Trophoblast cell (in vitro differentiated cells and primary cell): ENCODE measurements around the gene WNT4. TPM values are rescaled to one million over a fixed set of nuclear protein-coding genes. Genes with fewer than 3 reads are reported as not detected.
A peak's percentile ranks its signal among the peaks of the same experiment; 100 is the strongest.

Experiments
- DNase-seq, 2 donors: peaks; one replicate each; pipeline ENCODE4 v3.0.0-alpha.2; 2016
- H2AFZ ChIP-seq: 2 replicates; pipeline ENCODE4 v1.6.1; 2013; ENCODE audit warnings: low read length, moderate library complexity, mild to moderate bottlenecking; ENCODE audit not compliant: insufficient read depth, poor library complexity
- H2AK5ac ChIP-seq: 2 replicates; pipeline ENCODE4 v1.6.1; 2013; ENCODE audit warnings: mild to moderate bottlenecking, low read length
- H2BK120ac ChIP-seq: 2 replicates; pipeline ENCODE4 v1.6.1; 2013; ENCODE audit warnings: low read length, mild to moderate bottlenecking, moderate library complexity; ENCODE audit not compliant: insufficient read depth, poor library complexity
- H2BK12ac ChIP-seq: 2 replicates; pipeline ENCODE4 v1.6.1; 2013; ENCODE audit warnings: mild to moderate bottlenecking, low read length, moderate library complexity
- H2BK5ac ChIP-seq: 2 replicates; pipeline ENCODE4 v1.6.1; 2013; ENCODE audit warnings: low read length, low read depth, moderate library complexity, mild to moderate bottlenecking; ENCODE audit not compliant: poor library complexity
- H3K14ac ChIP-seq: 2 replicates; pipeline ENCODE4 v1.6.1; 2013; ENCODE audit warnings: mild to moderate bottlenecking, low read length
- H3K18ac ChIP-seq: 2 replicates; pipeline ENCODE4 v1.6.1; 2013; ENCODE audit warnings: mild to moderate bottlenecking, low read length
- H3K23ac ChIP-seq: 2 replicates; pipeline ENCODE4 v1.6.1; 2013; ENCODE audit warnings: low read length
- H3K27ac ChIP-seq: 2 replicates; pipeline ENCODE4 v1.5.1; 2013; ENCODE audit warnings: low read depth, mild to moderate bottlenecking, inconsistent platforms, low read length, moderate library complexity
- H3K27me3 ChIP-seq: 2 replicates; pipeline ENCODE4 v1.6.1; 2013; ENCODE audit warnings: inconsistent platforms, mild to moderate bottlenecking, low read length, moderate library complexity; ENCODE audit not compliant: insufficient read depth
- H3K36me3 ChIP-seq, 2 experiments: 1 replicate in 1 of 2; 2 replicates in 1 of 2; pipeline ENCODE4 v1.6.1; 2013; ENCODE audit warnings: low read length in 2 of 2, mild to moderate bottlenecking in 2 of 2, moderate library complexity in 1 of 2; ENCODE audit not compliant: insufficient read depth in 2 of 2, control insufficient read depth in 1 of 2
- H3K4ac ChIP-seq: 2 replicates; pipeline ENCODE4 v1.6.1; 2013; ENCODE audit warnings: low read depth, mild to moderate bottlenecking, low read length, moderate library complexity
- H3K4me1 ChIP-seq, 2 experiments: 1 replicate in 1 of 2; 2 replicates in 1 of 2; pipeline ENCODE4 v1.6.1; 2013; ENCODE audit warnings: low read length in 2 of 2, mild to moderate bottlenecking in 2 of 2, moderate library complexity in 1 of 2; ENCODE audit not compliant: insufficient read depth in 2 of 2, control insufficient read depth in 1 of 2
- H3K4me2 ChIP-seq: 2 replicates; pipeline ENCODE4 v1.6.1; 2013; ENCODE audit warnings: inconsistent platforms, mild to moderate bottlenecking, low read length, moderate library complexity
- H3K4me3 ChIP-seq: 2 replicates; pipeline ENCODE4 v1.5.1; 2013; ENCODE audit warnings: mild to moderate bottlenecking, low read depth, low read length, inconsistent platforms
- H3K79me1 ChIP-seq: one replicate; pipeline ENCODE4 v1.6.1; 2013; ENCODE audit warnings: low read length
- H3K79me2 ChIP-seq: 2 replicates; pipeline ENCODE4 v1.6.1; 2013; ENCODE audit warnings: low read length, mild to moderate bottlenecking; ENCODE audit not compliant: control insufficient read depth, insufficient read depth, poor library complexity
- H3K9ac ChIP-seq: 2 replicates; pipeline ENCODE4 v1.6.1; 2013; ENCODE audit warnings: mild to moderate bottlenecking, low read length
- H3K9me3 ChIP-seq: 2 replicates; pipeline ENCODE4 v1.6.1; 2013; ENCODE audit warnings: low read depth, mild to moderate bottlenecking, control low read depth, inconsistent platforms, low read length; ENCODE audit not compliant: insufficient read depth
- H4K12ac ChIP-seq: 2 replicates; pipeline ENCODE4 v1.6.1; 2013; ENCODE audit warnings: low read depth, mild to moderate bottlenecking, low read length, moderate library complexity
- H4K8ac ChIP-seq: 2 replicates; pipeline ENCODE4 v1.6.1; 2013; ENCODE audit warnings: low read depth, mild to moderate bottlenecking, low read length, moderate library complexity
- H4K91ac ChIP-seq: one replicate; pipeline ENCODE4 v1.6.1; 2013; ENCODE audit warnings: low read depth, mild to moderate bottlenecking, low read length, moderate library complexity
- WGBS: extraction: QIAGEN DNeasy Blood & Tissue Kit; methylation state at CpG from one replicate; pipeline ENCODE4 v1.1.7; 2013; ENCODE audit warnings: missing lambda C conversion rate; ENCODE audit not compliant: insufficient read length, insufficient coverage; ENCODE audit errors: extremely low coverage; 5-methylcytosine and 5-hydroxymethylcytosine counted together
- polyA plus RNA-seq: library from polyadenylated mRNA; stranded (reverse); fragments of 200-250 nt; gene quantifications from 2 replicates; pipeline ENCODE4 v1.2.3, GENCODE V29; 2013

Gene WNT4
- 3.9 and 4.6 TPM in 2 replicates for polyA plus RNA-seq

DNA sequence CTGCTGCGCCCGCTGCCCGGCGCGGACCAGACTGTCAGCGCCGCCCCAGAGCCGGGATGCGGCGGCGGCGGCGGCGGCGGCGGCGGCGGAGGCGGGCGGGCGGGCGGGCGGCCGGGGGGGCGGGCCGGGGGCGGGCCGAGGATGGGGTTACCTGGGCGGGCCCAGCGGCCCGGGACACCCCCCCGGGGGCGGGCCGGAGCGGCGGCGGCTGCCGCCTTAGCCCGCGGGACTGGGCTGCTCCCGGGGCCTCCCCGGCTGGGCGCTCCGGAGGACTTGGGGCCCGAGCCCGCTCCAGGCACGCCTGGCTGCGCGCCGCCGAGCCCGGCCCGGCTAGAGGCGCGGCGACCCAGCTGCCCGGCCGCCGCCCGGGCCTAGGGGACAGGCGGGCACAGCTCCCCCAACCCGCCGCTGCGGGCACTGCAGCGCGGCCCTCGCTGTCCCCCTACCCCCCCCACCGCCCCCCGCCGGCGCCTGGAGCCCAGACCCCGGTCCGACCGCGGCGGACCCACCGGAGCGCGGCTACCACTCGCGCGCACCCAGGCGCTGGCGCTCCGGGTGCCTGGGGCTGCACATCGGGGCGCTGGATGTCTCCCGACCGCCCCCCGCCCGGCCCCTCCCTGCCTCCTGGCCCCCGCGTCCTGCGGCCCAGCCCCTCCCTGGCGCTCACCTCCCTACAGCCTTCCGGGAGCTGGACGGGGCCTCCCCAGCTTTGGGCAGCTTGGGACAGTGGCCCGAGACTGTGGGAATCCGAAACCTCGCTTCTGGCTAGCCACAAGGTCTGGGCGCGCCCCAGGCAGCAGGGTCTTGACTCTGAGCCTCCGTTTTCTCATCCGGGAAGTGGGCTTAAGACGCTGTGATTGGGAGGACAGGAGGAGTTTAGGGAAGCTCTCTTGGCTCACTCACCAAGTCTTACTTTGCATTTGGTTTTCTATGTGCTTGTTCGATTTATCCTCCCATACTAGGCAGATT, at the start of gene WNT4:
Gene WNT4, minus strand, starts transcription at position 33 of the 969 bp plus-strand sequence. CDS start 175 bp downstream, outside the sequence.
- peaks cover 2% of the 10 kb centered on the region for H3K79me2 ChIP-seq
- H2BK120ac ChIP-seq, result no peak within 1 kb of the TSS
- H3K14ac ChIP-seq, result peak within 1 kb of the TSS; percentile 45
- peak within 1 kb of the TSS; percentile 16 for H4K91ac ChIP-seq
- H3K4me3 ChIP-seq, result peak within 1 kb of the TSS; percentile 68
- peak within 1 kb of the TSS; percentile 2 for H2BK5ac ChIP-seq
- H2AK5ac ChIP-seq, result no peak within 1 kb of the TSS
- peak within 1 kb of the TSS; percentile 42 for H2BK12ac ChIP-seq
- peak within 1 kb of the TSS; percentile 72 for H3K4me2 ChIP-seq
- H3K4ac ChIP-seq, result peak within 1 kb of the TSS; percentile 38
- no peak within 1 kb of the TSS for H3K23ac ChIP-seq
- WGBS, result no CpG with 5 or more reads among the region's 106 CpGs
- peak in 1 of 2 donors; percentile 49 for DNase-seq
- H2AFZ ChIP-seq, result peak within 1 kb of the TSS; percentile 63
- H4K12ac ChIP-seq, result peak within 1 kb of the TSS; percentile 41
- H3K4me1 ChIP-seq, result peaks cover 26 to 28% of the 10 kb centered on the region in 2 experiments
- no peaks in the 10 kb centered on the region for H3K36me3 ChIP-seq
- H3K9ac ChIP-seq, result no peak within 1 kb of the TSS
- H3K27ac ChIP-seq, result peak within 1 kb of the TSS; percentile 45
- peak within 1 kb of the TSS; percentile 75 for H4K8ac ChIP-seq
- peaks cover 5% of the 10 kb centered on the region for H3K79me1 ChIP-seq
- peaks cover 1% of the 10 kb centered on the region for H3K9me3 ChIP-seq
- peak within 1 kb of the TSS; percentile 64 for H3K18ac ChIP-seq
- H3K27me3 ChIP-seq, result no peaks in the 10 kb centered on the region

DNA sequence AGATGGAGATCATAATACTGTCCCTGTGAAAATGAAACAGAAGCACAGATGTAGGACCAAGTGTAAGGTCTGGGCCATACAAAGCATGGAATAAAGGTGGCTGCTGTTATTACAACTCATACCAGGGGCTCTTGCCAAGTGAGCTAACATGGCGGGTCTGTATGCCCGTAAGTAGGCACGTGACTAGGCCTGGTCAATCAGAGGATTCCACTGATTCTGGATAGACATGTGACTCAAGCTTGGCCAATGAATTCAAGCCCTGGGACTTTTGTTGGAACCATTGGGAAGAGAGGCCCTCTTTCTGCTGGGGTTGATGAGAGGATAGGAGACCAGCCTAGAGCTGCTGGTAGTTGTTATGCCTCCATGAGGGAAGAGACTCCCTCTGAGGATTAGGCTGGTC, 47.8 kb upstream of the WNT4 start:
- Histone ChIP-seq H3K4me2 (no peak overlapping the region), H3K79me1 (no peaks in the 10 kb centered on the region), H3K18ac (no peak overlapping the region), H3K27ac (no peak overlapping the region), H3K14ac (no peak overlapping the region), H3K23ac (no peak overlapping the region), H3K27me3 (no peaks in the 10 kb centered on the region), H2BK12ac (no peak overlapping the region), H3K4ac (no peak overlapping the region), H4K8ac (no peak overlapping the region), H2BK120ac (no peak overlapping the region), H3K79me2 (no peaks in the 10 kb centered on the region), H3K9me3 (no peaks in the 10 kb centered on the region), H2BK5ac (no peak overlapping the region), H4K91ac (no peak overlapping the region), H3K4me1 (no peaks in the 10 kb centered on the region), H3K36me3 (no peaks in the 10 kb centered on the region), H2AK5ac (no peak overlapping the region), H2AFZ (no peak overlapping the region), H3K9ac (no peak overlapping the region), H4K12ac (no peak overlapping the region), H3K4me3 (no peak overlapping the region)
- WGBS, result no CpG with 5 or more reads among the region's 3 CpGs
- DNase-seq, result no peak

DNA sequence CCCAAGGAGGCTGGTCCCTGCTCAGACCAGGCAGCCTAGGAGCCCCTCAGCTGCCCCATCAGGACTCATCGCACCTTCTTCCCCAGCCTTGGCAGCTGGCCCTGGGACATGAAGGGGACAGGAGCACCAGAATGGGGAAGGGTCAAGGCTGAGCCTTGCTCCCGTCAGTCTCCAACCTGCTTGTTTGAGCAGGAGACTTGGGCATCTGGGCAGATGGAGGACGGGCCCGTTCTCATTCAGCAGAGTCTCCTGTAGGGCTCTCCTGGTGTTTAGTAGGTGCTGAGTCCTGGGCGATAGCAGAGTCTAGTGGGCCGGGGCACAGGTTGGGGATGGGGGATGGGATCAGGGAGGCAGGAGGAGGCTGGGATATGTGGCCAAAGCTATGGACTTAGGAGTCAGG, 47.4 kb upstream of the WNT4 start:
- H3K9me3 ChIP-seq, result no peaks in the 10 kb centered on the region
- H2AFZ ChIP-seq, result no peak overlapping the region
- H4K12ac ChIP-seq, result no peak overlapping the region
- no peaks in the 10 kb centered on the region for H3K79me2 ChIP-seq
- H3K79me1 ChIP-seq, result no peaks in the 10 kb centered on the region
- no peak overlapping the region for H4K8ac ChIP-seq
- H2BK120ac ChIP-seq, result no peak overlapping the region
- H3K36me3 ChIP-seq, result no peaks in the 10 kb centered on the region
- no peak overlapping the region for H2BK5ac ChIP-seq
- no peak for DNase-seq
- no peak overlapping the region for H3K4me3 ChIP-seq
- H4K91ac ChIP-seq, result no peak overlapping the region
- no peak overlapping the region for H2AK5ac ChIP-seq
- no peak overlapping the region for H3K18ac ChIP-seq
- H3K4me1 ChIP-seq, result no peaks in the 10 kb centered on the region
- H3K27me3 ChIP-seq, result no peaks in the 10 kb centered on the region
- H3K23ac ChIP-seq, result no peak overlapping the region
- H3K9ac ChIP-seq, result no peak overlapping the region
- H3K27ac ChIP-seq, result no peak overlapping the region
- H3K4ac ChIP-seq, result no peak overlapping the region
- H3K14ac ChIP-seq, result no peak overlapping the region
- no peak overlapping the region for H2BK12ac ChIP-seq
- WGBS, result no CpG with 5 or more reads among the region's 6 CpGs
- no peak overlapping the region for H3K4me2 ChIP-seq

DNA sequence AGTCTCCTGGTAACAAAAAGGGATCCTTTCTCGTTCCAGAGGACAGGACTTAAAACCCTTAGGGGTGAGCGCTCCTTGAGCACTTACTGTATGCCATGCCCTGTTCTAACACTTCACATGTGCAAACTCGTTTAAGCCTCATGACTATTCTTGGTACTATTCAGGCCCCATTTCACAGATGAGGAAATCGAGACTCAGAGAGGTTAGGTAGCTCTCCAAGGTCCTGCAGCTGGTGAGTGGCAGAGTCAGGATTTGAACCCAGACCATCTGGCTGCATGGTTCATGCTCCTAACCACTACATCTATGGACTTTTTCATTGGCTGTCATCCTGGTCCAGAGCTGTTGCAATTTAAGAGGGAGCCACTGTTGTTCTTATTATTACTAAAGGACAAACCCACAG, 46.7 kb upstream of the WNT4 start:
- H2AFZ ChIP-seq, result no peak overlapping the region
- no peak for DNase-seq
- H3K9me3 ChIP-seq, result no peaks in the 10 kb centered on the region
- H4K91ac ChIP-seq, result no peak overlapping the region
- no peak overlapping the region for H2AK5ac ChIP-seq
- no peaks in the 10 kb centered on the region for H3K79me1 ChIP-seq
- no peak overlapping the region for H3K14ac ChIP-seq
- H3K4me2 ChIP-seq, result no peak overlapping the region
- no peak overlapping the region for H2BK12ac ChIP-seq
- no peak overlapping the region for H3K4ac ChIP-seq
- no peak overlapping the region for H4K12ac ChIP-seq
- no peaks in the 10 kb centered on the region for H3K79me2 ChIP-seq
- no peak overlapping the region for H4K8ac ChIP-seq
- WGBS, result no CpG with 5 or more reads among the region's 4 CpGs
- H3K23ac ChIP-seq, result no peak overlapping the region
- H2BK120ac ChIP-seq, result no peak overlapping the region
- no peak overlapping the region for H3K27ac ChIP-seq
- no peak overlapping the region for H3K18ac ChIP-seq
- H3K9ac ChIP-seq, result no peak overlapping the region
- H3K4me3 ChIP-seq, result no peak overlapping the region
- H3K4me1 ChIP-seq, result no peaks in the 10 kb centered on the region
- H3K27me3 ChIP-seq, result no peaks in the 10 kb centered on the region
- no peaks in the 10 kb centered on the region for H3K36me3 ChIP-seq
- no peak overlapping the region for H2BK5ac ChIP-seq
